ENCODE data around the gene TOM1L1.

DNA sequence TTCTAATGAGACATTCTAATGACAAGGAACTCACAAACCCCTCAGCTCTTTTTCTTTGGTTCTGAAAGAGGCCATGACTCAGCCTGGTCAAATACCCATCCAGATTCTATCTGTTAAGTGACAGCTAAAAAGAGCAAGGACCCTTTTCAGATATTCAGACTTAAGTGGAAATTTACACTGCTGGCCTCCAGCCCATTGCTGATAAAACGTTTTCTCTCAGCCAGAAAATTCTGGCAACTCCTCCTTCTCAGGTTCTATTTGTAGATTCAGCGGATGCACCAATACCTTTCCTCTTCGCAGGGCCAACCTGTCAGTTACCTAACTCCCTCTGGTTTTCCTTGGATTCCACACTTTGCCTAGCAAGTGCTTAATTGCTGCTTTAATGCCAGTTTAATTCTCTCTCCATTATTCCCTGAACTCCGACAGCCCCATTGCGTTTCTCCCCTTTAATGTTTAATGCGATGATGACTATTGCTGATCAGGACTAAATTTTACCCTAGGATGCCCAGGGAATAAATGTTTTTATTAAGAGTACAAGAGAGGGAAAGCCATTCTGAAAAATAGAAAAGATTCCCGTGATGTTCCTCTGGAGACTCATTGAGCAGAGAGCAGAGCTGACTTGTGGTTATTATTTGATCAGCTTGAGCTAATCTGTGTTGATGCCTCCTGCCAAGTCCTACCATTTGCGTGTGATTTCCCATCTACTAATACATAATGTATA lies 35.9 kb upstream of the TOM1L1 start:
- TF ChIP-seq POLR2A (IDR thresholded peaks at IDR 0.05): no peak
- TF ChIP-seq, protein P1, sequence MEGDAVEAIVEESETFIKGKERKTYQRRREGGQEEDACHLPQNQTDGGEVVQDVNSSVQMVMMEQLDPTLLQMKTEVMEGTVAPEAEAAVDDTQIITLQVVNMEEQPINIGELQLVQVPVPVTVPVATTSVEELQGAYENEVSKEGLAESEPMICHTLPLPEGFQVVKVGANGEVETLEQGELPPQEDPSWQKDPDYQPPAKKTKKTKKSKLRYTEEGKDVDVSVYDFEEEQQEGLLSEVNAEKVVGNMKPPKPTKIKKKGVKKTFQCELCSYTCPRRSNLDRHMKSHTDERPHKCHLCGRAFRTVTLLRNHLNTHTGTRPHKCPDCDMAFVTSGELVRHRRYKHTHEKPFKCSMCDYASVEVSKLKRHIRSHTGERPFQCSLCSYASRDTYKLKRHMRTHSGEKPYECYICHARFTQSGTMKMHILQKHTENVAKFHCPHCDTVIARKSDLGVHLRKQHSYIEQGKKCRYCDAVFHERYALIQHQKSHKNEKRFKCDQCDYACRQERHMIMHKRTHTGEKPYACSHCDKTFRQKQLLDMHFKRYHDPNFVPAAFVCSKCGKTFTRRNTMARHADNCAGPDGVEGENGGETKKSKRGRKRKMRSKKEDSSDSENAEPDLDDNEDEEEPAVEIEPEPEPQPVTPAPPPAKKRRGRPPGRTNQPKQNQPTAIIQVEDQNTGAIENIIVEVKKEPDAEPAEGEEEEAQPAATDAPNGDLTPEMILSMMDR (IDR thresholded peaks at IDR 0.05): no peak
